PC-9 (cell line): ENCODE measurements around the gene RHBDD2.
"Not testable (repeated sequence)": the region's sequence is repeated elsewhere in the genome, so short reads cannot be mapped to it uniquely, and the experiment has no call there.

Experiments used
- EZH2 ChIP-seq: fragments of 200-600 bp; sonication (generic); IDR thresholded peaks from 2 replicates; pipeline ENCODE4 v1.8.0; 2017; ENCODE audit warnings: antibody characterized with exemption, low read depth
- TF ChIP-seq, protein P1 (sequence below): fragments of 200-600 bp; sonication (generic); conservative IDR thresholded peaks from 2 replicates; pipeline ENCODE4 v1.6.1; 2017; ENCODE audit warnings: mixed run types, antibody characterized with exemption, mild to moderate bottlenecking, moderate library complexity

DNA sequence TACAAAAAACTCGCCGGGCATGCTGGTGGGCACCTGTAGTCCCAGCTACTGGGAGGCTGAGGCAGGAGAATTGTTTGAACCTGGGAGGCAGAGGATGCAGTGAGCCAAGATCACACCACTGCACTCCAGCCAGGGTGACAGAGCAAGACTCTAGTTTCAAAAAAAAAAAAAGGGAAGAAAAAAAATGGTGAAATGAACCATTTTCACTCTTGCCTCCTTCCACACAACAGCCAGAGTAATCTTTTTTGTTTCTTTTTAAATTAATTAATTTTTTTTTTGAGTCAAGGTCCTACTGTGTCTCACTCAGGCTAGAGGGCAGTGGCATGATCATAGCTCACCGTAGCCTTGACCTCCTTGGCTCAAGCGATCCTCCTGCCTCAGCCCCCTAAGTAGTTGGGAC, 14.6 kb upstream of the RHBDD2 start:
- TF ChIP-seq, protein P1, sequence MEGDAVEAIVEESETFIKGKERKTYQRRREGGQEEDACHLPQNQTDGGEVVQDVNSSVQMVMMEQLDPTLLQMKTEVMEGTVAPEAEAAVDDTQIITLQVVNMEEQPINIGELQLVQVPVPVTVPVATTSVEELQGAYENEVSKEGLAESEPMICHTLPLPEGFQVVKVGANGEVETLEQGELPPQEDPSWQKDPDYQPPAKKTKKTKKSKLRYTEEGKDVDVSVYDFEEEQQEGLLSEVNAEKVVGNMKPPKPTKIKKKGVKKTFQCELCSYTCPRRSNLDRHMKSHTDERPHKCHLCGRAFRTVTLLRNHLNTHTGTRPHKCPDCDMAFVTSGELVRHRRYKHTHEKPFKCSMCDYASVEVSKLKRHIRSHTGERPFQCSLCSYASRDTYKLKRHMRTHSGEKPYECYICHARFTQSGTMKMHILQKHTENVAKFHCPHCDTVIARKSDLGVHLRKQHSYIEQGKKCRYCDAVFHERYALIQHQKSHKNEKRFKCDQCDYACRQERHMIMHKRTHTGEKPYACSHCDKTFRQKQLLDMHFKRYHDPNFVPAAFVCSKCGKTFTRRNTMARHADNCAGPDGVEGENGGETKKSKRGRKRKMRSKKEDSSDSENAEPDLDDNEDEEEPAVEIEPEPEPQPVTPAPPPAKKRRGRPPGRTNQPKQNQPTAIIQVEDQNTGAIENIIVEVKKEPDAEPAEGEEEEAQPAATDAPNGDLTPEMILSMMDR, result not testable (repeated sequence)
- not testable (repeated sequence) for TF ChIP-seq EZH2
